Endodermal cell (in vitro differentiated cells): ENCODE results near the gene CALML3. TPM values are rescaled to one million over a fixed set of nuclear protein-coding genes. Genes with fewer than 3 reads are reported as not detected.

ENCODE experiments used
- DNase-seq: peaks from one replicate; pipeline ENCODE4 v3.0.0-alpha.2; 2017
- H3K27ac ChIP-seq: 2 replicates; pipeline ENCODE4 v1.5.1; 2013; ENCODE audit warnings: mild to moderate bottlenecking, low read depth, low read length, moderate library complexity
- H3K27me3 ChIP-seq: 2 replicates; pipeline ENCODE4 v1.6.1; 2013; ENCODE audit warnings: mild to moderate bottlenecking, low read length, moderate library complexity; ENCODE audit not compliant: insufficient read depth, control insufficient read depth, poor library complexity, severe bottlenecking
- H3K36me3 ChIP-seq: 2 replicates; pipeline ENCODE4 v1.7.0; 2013; ENCODE audit warnings: mild to moderate bottlenecking, low read length, moderate library complexity; ENCODE audit not compliant: control insufficient read depth, insufficient read depth
- H3K4me1 ChIP-seq: one replicate; pipeline ENCODE4 v1.7.0; 2013; ENCODE audit warnings: low read length; ENCODE audit not compliant: control insufficient read depth, insufficient read depth
- H3K4me3 ChIP-seq: 2 replicates; pipeline ENCODE4 v1.5.1; 2013; ENCODE audit warnings: mild to moderate bottlenecking, low read length, moderate library complexity
- H3K9ac ChIP-seq: 2 replicates; pipeline ENCODE4 v1.6.1; 2013; ENCODE audit warnings: mild to moderate bottlenecking, low read length, moderate library complexity; ENCODE audit not compliant: poor library complexity, severe bottlenecking; ENCODE audit errors: extremely low read depth
- H3K9me3 ChIP-seq: 2 replicates; pipeline ENCODE4 v1.6.1; 2013; ENCODE audit warnings: mild to moderate bottlenecking, low read length, moderate library complexity; ENCODE audit not compliant: control insufficient read depth
- H3K27ac Mint-ChIP-seq: 2 replicates; pipeline ENCODE4 v1.8.0; 2020; ENCODE audit warnings: mixed read lengths
- H3K27me3 Mint-ChIP-seq: 2 replicates; pipeline ENCODE4 v1.8.0; 2021; ENCODE audit warnings: mild to moderate bottlenecking, mixed read lengths; ENCODE audit not compliant: insufficient read depth
- H3K36me3 Mint-ChIP-seq: 2 replicates; pipeline ENCODE4 v1.8.0; 2020; ENCODE audit warnings: low read depth, mixed read lengths
- H3K4me1 Mint-ChIP-seq: 2 replicates; pipeline ENCODE4 v1.8.0; 2020; ENCODE audit warnings: mixed read lengths
- H3K4me3 Mint-ChIP-seq: 2 replicates; pipeline ENCODE4 v1.8.0; 2020; ENCODE audit warnings: mild to moderate bottlenecking, moderate library complexity, mixed read lengths
- H3K9me3 Mint-ChIP-seq: 2 replicates; pipeline ENCODE4 v1.8.0; 2020; ENCODE audit warnings: mild to moderate bottlenecking, mixed read lengths
- WGBS, 2 experiments: methylation state at CpG; one replicate each; pipeline versions ENCODE4 v1.1.5 to v1.1.7; 2013; ENCODE audit warnings: missing lambda C conversion rate in 2 of 2, mixed read lengths in 1 of 2; ENCODE audit not compliant: insufficient coverage in 1 of 2, insufficient read length in 1 of 2; 5-methylcytosine and 5-hydroxymethylcytosine counted together
- total RNA-seq, 2 donors: library from RNA; stranded (reverse); fragmentation: NEBNext Ultra II Directional in 1 of 2; extraction: Animal tissue kit (Norgen Biotek cat#: 25700) in 1 of 2; gene quantifications; 2 replicates in 1 of 2; 3 replicates in 1 of 2; pipeline ENCODE4 v1.2.1, GENCODE V29; 2021
- TF ChIP-seq, protein P1 (sequence below): fragments of 200-600 bp; sonication (generic); conservative IDR thresholded peaks from 2 replicates; pipeline ENCODE4 v1.5.0; 2021; ENCODE audit warnings: antibody characterized with exemption, mild to moderate bottlenecking

Gene CALML3
- total RNA-seq, 2 donors from 2014 or later = not detected

GRCh38 chr10:5537684-5538083 is 12.9 kb downstream of the CALML3 start:
- Mint-ChIP-seq H3K4me3 (no peak overlapping the region), H3K4me1 (peaks cover 13% of the 10 kb centered on the region), H3K36me3 (peaks cover 2% of the 10 kb centered on the region)

GRCh38 chr10:5538446-5538845 is 13.7 kb downstream of the CALML3 start:
- WGBS, 2 experiments = 38 to 91% methylated on average over 1 to 9 of the region's 9 CpGs
- peaks cover 12% of the 10 kb centered on the region for H3K9me3 ChIP-seq
- no peaks in the 10 kb centered on the region for H3K36me3 ChIP-seq
- no peak overlapping the region for H3K27ac ChIP-seq
- peaks cover 10% of the 10 kb centered on the region for H3K4me1 ChIP-seq
- DNase-seq = peak; percentile 35
- H3K27me3 ChIP-seq = no peaks in the 10 kb centered on the region
- Mint-ChIP-seq H3K4me3 (no peak overlapping the region), H3K9me3 (peaks cover 16% of the 10 kb centered on the region), H3K36me3 (peaks cover 2% of the 10 kb centered on the region), H3K27ac (no peak overlapping the region), H3K27me3 (no peaks in the 10 kb centered on the region), H3K4me1 (peaks cover 13% of the 10 kb centered on the region)
- no peak overlapping the region for H3K4me3 ChIP-seq
- TF ChIP-seq, protein P1, sequence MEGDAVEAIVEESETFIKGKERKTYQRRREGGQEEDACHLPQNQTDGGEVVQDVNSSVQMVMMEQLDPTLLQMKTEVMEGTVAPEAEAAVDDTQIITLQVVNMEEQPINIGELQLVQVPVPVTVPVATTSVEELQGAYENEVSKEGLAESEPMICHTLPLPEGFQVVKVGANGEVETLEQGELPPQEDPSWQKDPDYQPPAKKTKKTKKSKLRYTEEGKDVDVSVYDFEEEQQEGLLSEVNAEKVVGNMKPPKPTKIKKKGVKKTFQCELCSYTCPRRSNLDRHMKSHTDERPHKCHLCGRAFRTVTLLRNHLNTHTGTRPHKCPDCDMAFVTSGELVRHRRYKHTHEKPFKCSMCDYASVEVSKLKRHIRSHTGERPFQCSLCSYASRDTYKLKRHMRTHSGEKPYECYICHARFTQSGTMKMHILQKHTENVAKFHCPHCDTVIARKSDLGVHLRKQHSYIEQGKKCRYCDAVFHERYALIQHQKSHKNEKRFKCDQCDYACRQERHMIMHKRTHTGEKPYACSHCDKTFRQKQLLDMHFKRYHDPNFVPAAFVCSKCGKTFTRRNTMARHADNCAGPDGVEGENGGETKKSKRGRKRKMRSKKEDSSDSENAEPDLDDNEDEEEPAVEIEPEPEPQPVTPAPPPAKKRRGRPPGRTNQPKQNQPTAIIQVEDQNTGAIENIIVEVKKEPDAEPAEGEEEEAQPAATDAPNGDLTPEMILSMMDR = no peak
- H3K9ac ChIP-seq = no peak overlapping the region

More at GRCh38 chr10:5537684-5538083, 12.9 kb downstream of the CALML3 start:
- peaks cover 11% of the 10 kb centered on the region for H3K9me3 Mint-ChIP-seq
- DNase-seq = peak; percentile 24
- H3K9me3 ChIP-seq = peaks cover 8% of the 10 kb centered on the region
- no peak overlapping the region for H3K27ac ChIP-seq
- H3K27me3 ChIP-seq = no peaks in the 10 kb centered on the region
- no peaks in the 10 kb centered on the region for H3K27me3 Mint-ChIP-seq
- no peak overlapping the region for H3K4me3 ChIP-seq
- peaks cover 10% of the 10 kb centered on the region for H3K4me1 ChIP-seq
- H3K9ac ChIP-seq = no peak overlapping the region
- TF ChIP-seq, protein P1 = no peak
- H3K36me3 ChIP-seq = no peaks in the 10 kb centered on the region
- WGBS, 2 experiments = 91 to 100% methylated on average over 5 to 6 of the region's 6 CpGs
- H3K27ac Mint-ChIP-seq = no peak overlapping the region

GRCh38 chr10:5538892-5539651 is 14.3 kb downstream of the CALML3 start:
- Histone ChIP-seq H3K36me3 (no peaks in the 10 kb centered on the region), H3K4me3 (no peak overlapping the region), H3K4me1 (peaks cover 10% of the 10 kb centered on the region), H3K9me3 (peaks cover 15% of the 10 kb centered on the region), H3K27ac (no peak overlapping the region), H3K9ac (no peak overlapping the region), H3K27me3 (no peaks in the 10 kb centered on the region)
- Mint-ChIP-seq H3K27me3 (no peaks in the 10 kb centered on the region), H3K27ac (no peak overlapping the region), H3K4me3 (no peak overlapping the region), H3K9me3 (peaks cover 20% of the 10 kb centered on the region), H3K36me3 (peaks cover 5% of the 10 kb centered on the region), H3K4me1 (peaks cover 13% of the 10 kb centered on the region)
- WGBS, 2 experiments = 93 to 94% methylated on average over 12 to 19 of the region's 19 CpGs
- peak; percentile 42 for DNase-seq
- TF ChIP-seq, protein P1 = no peak
